Suprapubic skin (tissue), 4 donors: ENCODE results near the gene RASSF8. TPM values are rescaled to one million over a fixed set of nuclear protein-coding genes. Genes with fewer than 3 reads are reported as not detected.

Experiments
- DNase-seq, 2 donors: peaks; one replicate each; pipeline ENCODE4 v3.0.0-alpha.2; 2019; ENCODE audit warnings: low spot score in 2 of 2
- H3K27ac ChIP-seq: fragments of 200-600 bp; sonication (generic); one replicate; pipeline ENCODE4 v1.5.1; 2019
- H3K27me3 ChIP-seq: fragments of 200-600 bp; sonication (generic); one replicate; pipeline ENCODE4 v1.5.1; 2019
- H3K36me3 ChIP-seq: fragments of 200-600 bp; sonication (generic); one replicate; pipeline ENCODE4 v1.5.1; 2019
- H3K4me1 ChIP-seq: fragments of 200-600 bp; sonication (generic); one replicate; pipeline ENCODE4 v1.5.1; 2019
- H3K4me3 ChIP-seq: fragments of 200-600 bp; sonication (generic); one replicate; pipeline ENCODE4 v1.5.1; 2019; ENCODE audit warnings: mild to moderate bottlenecking
- H3K9me3 ChIP-seq: fragments of 200-600 bp; sonication (generic); one replicate; pipeline ENCODE4 v1.5.1; 2019
- EP300 ChIP-seq: sonication (generic); formaldehyde crosslinking; IDR thresholded peaks from one replicate; pipeline ENCODE4 v1.6.1; 2017; ENCODE audit warnings: antibody characterized with exemption
- POLR2A ChIP-seq, 2 donors: fragments of 450-650 bp; IDR thresholded peaks; one replicate each; pipeline ENCODE4 v1.6.1; 2017; ENCODE audit warnings: antibody characterized with exemption in 2 of 2, mild to moderate bottlenecking in 2 of 2, moderate library complexity in 2 of 2
- POLR2AphosphoS5 ChIP-seq, 3 donors: sonication (generic); formaldehyde crosslinking; IDR thresholded peaks; one replicate each; pipeline ENCODE4 v1.6.1; 2017; ENCODE audit warnings: antibody characterized with exemption in 3 of 3
- WGBS: methylation state at CpG from one replicate; pipeline ENCODE4 v1.1.5; 2018; 5-methylcytosine and 5-hydroxymethylcytosine counted together
- total RNA-seq, 4 donors: library from RNA; depleted of rRNA; stranded (reverse); fragments of >200 nt; gene quantifications; one replicate each; pipeline ENCODE4 v1.1.0, GENCODE V29; 2016
- TF ChIP-seq, protein P1 (sequence below), 2 donors: fragments of 200-600 bp in 1 of 2; fragments of 450-650 bp in 1 of 2; sonication (generic) in 1 of 2; IDR thresholded peaks; one replicate each; pipeline ENCODE4 v1.5.1; 2016 to 2019; ENCODE audit warnings: antibody characterized with exemption in 2 of 2, mild to moderate bottlenecking in 1 of 2, moderate library complexity in 1 of 2

RASSF8 gene
- total RNA-seq, 4 donors from 2014 or later: 5.4 to 14.2 (median 6.1) TPM

DNA sequence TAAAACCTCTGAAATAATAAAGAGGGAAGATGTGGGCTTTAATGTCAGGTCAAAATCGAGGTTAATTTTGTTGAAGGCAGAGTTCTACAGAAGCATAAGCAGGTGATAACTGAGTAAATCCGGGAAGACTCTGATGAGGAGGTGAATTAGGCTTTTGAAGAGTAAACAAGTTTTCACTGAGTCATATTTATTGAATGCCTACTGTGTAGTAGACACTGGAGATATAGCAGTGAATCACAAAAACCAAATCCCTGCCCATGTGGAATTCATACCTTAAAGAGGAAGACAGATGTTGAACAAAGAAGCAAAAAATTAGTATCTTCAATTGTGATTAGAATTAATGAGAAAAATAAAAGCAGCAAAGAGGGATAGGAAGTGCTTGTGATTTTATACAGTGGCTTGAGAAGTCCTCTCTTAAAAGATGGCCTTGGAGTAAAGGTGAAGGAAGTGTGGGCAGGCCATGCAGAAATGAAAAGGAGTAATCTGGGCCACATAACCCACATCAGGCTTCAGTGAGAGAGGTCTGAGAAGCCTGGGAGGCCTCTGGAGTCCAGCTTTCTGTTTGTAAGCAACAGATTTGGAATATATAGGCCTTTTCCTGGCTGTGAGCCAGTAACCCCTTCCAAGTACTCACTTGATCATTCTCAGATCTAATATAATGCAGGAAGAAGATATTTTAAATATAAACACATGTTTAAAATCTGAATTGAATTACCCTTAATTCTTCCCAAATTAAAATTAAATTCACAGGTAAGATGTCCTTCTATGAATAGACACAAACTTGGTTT, 119.6 kb downstream of the RASSF8 start:
- Histone ChIP-seq H3K27me3 (no peaks in the 10 kb centered on the region), H3K36me3 (no peaks in the 10 kb centered on the region), H3K4me3 (no peak overlapping the region), H3K27ac (no peak overlapping the region), H3K4me1 (no peaks in the 10 kb centered on the region), H3K9me3 (no peaks in the 10 kb centered on the region)
- 93% methylated on average over 2 of the region's 2 CpGs for WGBS
- no peak for DNase-seq
- TF ChIP-seq EP300 (no peak), POLR2AphosphoS5 (IDR thresholded peaks at IDR 0.05) (no peak), POLR2A (IDR thresholded peaks at IDR 0.05) (no peak)
- TF ChIP-seq, protein P1, sequence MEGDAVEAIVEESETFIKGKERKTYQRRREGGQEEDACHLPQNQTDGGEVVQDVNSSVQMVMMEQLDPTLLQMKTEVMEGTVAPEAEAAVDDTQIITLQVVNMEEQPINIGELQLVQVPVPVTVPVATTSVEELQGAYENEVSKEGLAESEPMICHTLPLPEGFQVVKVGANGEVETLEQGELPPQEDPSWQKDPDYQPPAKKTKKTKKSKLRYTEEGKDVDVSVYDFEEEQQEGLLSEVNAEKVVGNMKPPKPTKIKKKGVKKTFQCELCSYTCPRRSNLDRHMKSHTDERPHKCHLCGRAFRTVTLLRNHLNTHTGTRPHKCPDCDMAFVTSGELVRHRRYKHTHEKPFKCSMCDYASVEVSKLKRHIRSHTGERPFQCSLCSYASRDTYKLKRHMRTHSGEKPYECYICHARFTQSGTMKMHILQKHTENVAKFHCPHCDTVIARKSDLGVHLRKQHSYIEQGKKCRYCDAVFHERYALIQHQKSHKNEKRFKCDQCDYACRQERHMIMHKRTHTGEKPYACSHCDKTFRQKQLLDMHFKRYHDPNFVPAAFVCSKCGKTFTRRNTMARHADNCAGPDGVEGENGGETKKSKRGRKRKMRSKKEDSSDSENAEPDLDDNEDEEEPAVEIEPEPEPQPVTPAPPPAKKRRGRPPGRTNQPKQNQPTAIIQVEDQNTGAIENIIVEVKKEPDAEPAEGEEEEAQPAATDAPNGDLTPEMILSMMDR (IDR thresholded peaks at IDR 0.05): no peak

DNA sequence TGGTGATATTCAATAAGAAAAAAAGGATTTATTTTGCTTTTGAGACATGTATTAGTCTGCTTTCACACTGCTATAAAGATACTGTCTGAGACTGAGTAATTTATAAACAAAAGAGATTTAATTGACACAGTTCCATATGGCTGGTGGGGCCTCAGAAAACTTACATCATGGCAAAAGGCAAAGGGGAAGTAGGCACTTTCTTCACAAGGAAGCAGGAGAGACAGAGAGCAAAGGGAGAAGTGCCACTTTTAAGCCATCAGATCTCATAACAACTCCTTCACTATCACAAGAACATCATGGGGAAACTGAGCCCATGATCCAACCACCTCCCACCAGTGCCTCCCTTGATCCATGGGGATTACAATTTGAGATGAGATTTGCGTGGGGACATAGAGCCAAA, 122.4 kb downstream of the RASSF8 start:
- TF ChIP-seq POLR2AphosphoS5 (IDR thresholded peaks at IDR 0.05) (no peak), EP300 (no peak), POLR2A (IDR thresholded peaks at IDR 0.05) (no peak)
- TF ChIP-seq, protein P1 (IDR thresholded peaks at IDR 0.05): no peak
- H3K27ac ChIP-seq: no peak overlapping the region
- H3K4me1 ChIP-seq: no peaks in the 10 kb centered on the region
- WGBS: 96% methylated on average over 1 of the region's 1 CpG
- DNase-seq: no peak
- H3K9me3 ChIP-seq: no peaks in the 10 kb centered on the region
- no peaks in the 10 kb centered on the region for H3K27me3 ChIP-seq
- H3K4me3 ChIP-seq: no peak overlapping the region
- no peaks in the 10 kb centered on the region for H3K36me3 ChIP-seq

DNA sequence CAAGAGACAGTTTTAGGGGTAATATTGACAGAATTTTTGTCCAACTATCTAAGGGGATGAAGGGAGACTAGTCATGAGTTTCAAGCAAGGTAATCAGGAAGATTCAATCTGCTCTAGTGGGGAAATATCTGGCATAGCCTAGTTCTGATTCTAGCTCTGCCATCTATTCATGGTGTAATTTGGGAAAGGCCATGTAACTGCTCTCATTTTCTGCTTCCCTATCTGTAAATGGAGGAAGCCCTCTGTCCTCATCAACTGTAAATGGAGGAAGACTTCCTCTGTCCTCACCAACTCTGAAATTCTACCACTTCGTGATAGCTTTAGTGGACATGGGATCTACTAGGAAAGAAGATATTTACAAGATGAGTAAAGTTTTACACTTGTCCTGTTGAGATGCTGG, 128.5 kb downstream of the RASSF8 start:
- no peak overlapping the region for H3K4me3 ChIP-seq
- H3K27me3 ChIP-seq: no peaks in the 10 kb centered on the region
- TF ChIP-seq POLR2A (IDR thresholded peaks at IDR 0.05) (no peak), POLR2AphosphoS5 (IDR thresholded peaks at IDR 0.05) (no peak), EP300 (no peak)
- TF ChIP-seq, protein P1 (IDR thresholded peaks at IDR 0.05): no peak
- H3K27ac ChIP-seq: no peak overlapping the region
- H3K36me3 ChIP-seq: no peaks in the 10 kb centered on the region
- DNase-seq: no peak
- no peaks in the 10 kb centered on the region for H3K9me3 ChIP-seq
- WGBS: 95% methylated on average over 1 of the region's 1 CpG
- no peaks in the 10 kb centered on the region for H3K4me1 ChIP-seq

DNA sequence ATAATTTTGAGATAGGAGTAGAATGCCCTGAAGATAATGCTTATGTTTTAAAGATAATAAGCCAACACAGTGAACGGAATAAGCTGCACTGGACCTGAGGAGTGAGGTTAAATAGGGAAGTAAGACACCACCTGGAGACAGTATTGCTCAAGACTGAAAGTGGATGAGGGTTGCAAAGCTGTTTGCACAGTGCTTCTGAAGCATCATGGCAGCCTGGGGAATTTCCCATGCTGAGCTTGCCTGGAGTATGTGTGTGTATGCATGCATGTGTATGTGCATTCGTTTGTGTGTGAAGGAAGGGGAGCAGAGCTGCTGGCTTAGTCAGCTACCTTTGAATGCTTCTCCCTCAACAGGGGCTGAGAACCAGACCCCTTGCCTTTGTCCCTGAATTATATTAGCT, 130.5 kb downstream of the RASSF8 start:
- no peak for DNase-seq
- Histone ChIP-seq H3K4me3 (no peak overlapping the region), H3K9me3 (no peaks in the 10 kb centered on the region), H3K27ac (no peak overlapping the region), H3K36me3 (no peaks in the 10 kb centered on the region), H3K4me1 (no peaks in the 10 kb centered on the region), H3K27me3 (no peaks in the 10 kb centered on the region)
- TF ChIP-seq, protein P1 (IDR thresholded peaks at IDR 0.05): no peak
- no peak for TF ChIP-seq POLR2A (IDR thresholded peaks at IDR 0.05)
- TF ChIP-seq POLR2AphosphoS5 (IDR thresholded peaks at IDR 0.05): no peak
- no peak for TF ChIP-seq EP300
- 62% methylated on average over 2 of the region's 2 CpGs for WGBS

DNA sequence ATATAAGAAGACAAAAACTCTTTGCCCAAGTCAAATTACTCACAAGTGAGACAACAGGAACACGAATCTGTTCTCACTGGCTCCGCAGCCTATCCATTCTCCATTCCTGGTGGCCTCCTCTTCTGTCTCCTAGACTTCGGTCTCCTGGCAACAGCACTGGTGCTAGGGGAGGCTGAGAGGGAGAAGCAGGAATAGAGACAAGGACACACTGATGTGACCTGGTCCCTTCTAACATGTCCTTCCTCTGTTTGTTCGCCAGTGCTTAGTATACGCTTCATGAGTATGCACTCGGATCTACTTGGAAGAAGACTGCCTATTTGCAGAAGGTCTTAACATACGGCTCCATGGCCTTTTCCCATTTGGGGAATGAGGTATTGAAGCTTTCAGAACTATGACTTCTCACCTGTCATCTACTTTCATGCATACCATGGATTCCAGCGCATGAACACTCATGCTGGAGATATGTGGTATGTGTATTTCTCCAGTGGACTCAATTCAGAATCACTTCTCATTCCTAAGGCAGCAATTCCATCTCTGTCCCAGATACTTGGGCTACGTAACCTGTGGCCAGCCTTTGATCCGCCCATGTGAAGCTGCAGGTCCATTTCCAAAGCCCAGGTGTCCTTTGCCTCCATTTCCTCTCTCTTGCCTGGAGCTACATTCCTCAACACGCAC, 132.5 kb downstream of the RASSF8 start:
- no peaks in the 10 kb centered on the region for H3K4me1 ChIP-seq
- no peak overlapping the region for H3K4me3 ChIP-seq
- no peaks in the 10 kb centered on the region for H3K36me3 ChIP-seq
- TF ChIP-seq POLR2AphosphoS5 (IDR thresholded peaks at IDR 0.05): no peak
- TF ChIP-seq POLR2A (IDR thresholded peaks at IDR 0.05): no peak
- TF ChIP-seq EP300: no peak
- TF ChIP-seq, protein P1 (IDR thresholded peaks at IDR 0.05): no peak
- H3K27me3 ChIP-seq: no peaks in the 10 kb centered on the region
- 89% methylated on average over 11 of the region's 11 CpGs for WGBS
- no peaks in the 10 kb centered on the region for H3K9me3 ChIP-seq
- no peak for DNase-seq
- H3K27ac ChIP-seq: no peak overlapping the region
